Endothelial cell of umbilical vein (primary cell): ENCODE measurements around the gene PTGFR. TPM values are rescaled to one million over a fixed set of nuclear protein-coding genes. Genes with fewer than 3 reads are reported as not detected.

Experiments used
- BruUV-seq: library from RNA; stranded (reverse); fragments of 400-500 nt; replicated peaks from 2 replicates; lab custom pipeline; 2021; lab: Mats Ljungman, UMichigan
- CTCF ChIA-PET: fragments of 300-600, 350-600 bp; sonication (Branson Sonifier 250); formaldehyde crosslinking; loops from one replicate; lab custom pipeline; 2021; ENCODE audit warnings: antibody characterized with exemption, inconsistent platforms; lab: Charles Lee
- POLR2A ChIA-PET: fragments of 300-600, 350-600 bp; sonication (Branson Sonifier 250); formaldehyde crosslinking; loops from one replicate; lab custom pipeline; 2021; ENCODE audit warnings: antibody characterized with exemption, inconsistent platforms; lab: Charles Lee
- DNase-seq: peaks from one replicate; pipeline ENCODE4 v3.0.0-alpha.2; 2011; ENCODE audit warnings: low read depth, low spot score
- FAIRE-seq: peaks from 2 replicates; lab custom pipeline; 2011; peaks lifted over from hg19 to GRCh38; lab: Jason Lieb, UNC
- H2AFZ ChIP-seq: 2 replicates; pipeline ENCODE4 v1.6.0; 2012; ENCODE audit warnings: low read depth, low read length, control low read depth, inconsistent platforms
- H3K27ac ChIP-seq: 2 replicates; pipeline ENCODE4 v1.5.1; 2011; ENCODE audit warnings: low read depth, mild to moderate bottlenecking, control low read depth, low read length, moderate library complexity; ENCODE audit not compliant: insufficient read depth
- H3K27me3 ChIP-seq, 2 experiments: 2 replicates each; pipeline versions ENCODE4 v1.6.0 to v1.6.1; 2011; ENCODE audit warnings: low read length in 2 of 2, mixed read lengths in 1 of 2; ENCODE audit not compliant: control insufficient read depth in 2 of 2, insufficient read depth in 2 of 2
- H3K36me3 ChIP-seq, 2 experiments: 2 replicates in 1 of 2; 3 replicates in 1 of 2; pipeline ENCODE4 v1.5.1; 2011; ENCODE audit warnings: low read length in 2 of 2, mild to moderate bottlenecking in 1 of 2, moderate library complexity in 1 of 2; ENCODE audit not compliant: control insufficient read depth in 2 of 2, insufficient read depth in 2 of 2; ENCODE audit errors: extremely low read depth in 1 of 2
- H3K4me1 ChIP-seq: 3 replicates; pipeline ENCODE4 v1.5.1; 2011; ENCODE audit warnings: mild to moderate bottlenecking, low read length; ENCODE audit not compliant: control insufficient read depth, insufficient read depth; ENCODE audit errors: extremely low read depth
- H3K4me2 ChIP-seq: 2 replicates; pipeline ENCODE4 v1.6.1; 2011; ENCODE audit warnings: low read length, control low read depth, mixed read lengths; ENCODE audit not compliant: insufficient read depth
- H3K4me3 ChIP-seq, 3 experiments: fragments of 200-600 bp in 1 of 3; sonication (generic), shearing (Covaris generic) in 1 of 3; replicated peaks in 1 of 3; 2 replicates each; pipeline ENCODE4 v1.5.1; 2011 to 2016; ENCODE audit warnings: control low read depth in 3 of 3, low read length in 3 of 3, mild to moderate bottlenecking in 2 of 3, inconsistent platforms in 1 of 3, low read depth in 1 of 3, moderate library complexity in 1 of 3; ENCODE audit not compliant: insufficient read depth in 1 of 3
- H3K79me2 ChIP-seq: 2 replicates; pipeline ENCODE4 v1.6.0; 2012; ENCODE audit warnings: low read length, inconsistent platforms; ENCODE audit not compliant: control insufficient read depth, insufficient read depth
- H3K9ac ChIP-seq: replicated peaks from 2 replicates; pipeline ENCODE3; 2011; ENCODE audit warnings: low read length, control low read depth; ENCODE audit not compliant: insufficient read depth; ENCODE audit errors: extremely low read depth
- H3K9me1 ChIP-seq: replicated peaks from 3 replicates; pipeline ENCODE4 v1.6.0; 2011; ENCODE audit warnings: mild to moderate bottlenecking, low read length; ENCODE audit not compliant: control insufficient read depth, insufficient read depth; ENCODE audit errors: extremely low read depth
- H3K9me3 ChIP-seq: replicated peaks from 2 replicates; pipeline ENCODE4 v1.5.1; 2012; ENCODE audit warnings: low read length, inconsistent platforms; ENCODE audit not compliant: control insufficient read depth, insufficient read depth
- H4K20me1 ChIP-seq: replicated peaks from 2 replicates; pipeline ENCODE3; 2011; ENCODE audit warnings: mild to moderate bottlenecking, low read length; ENCODE audit not compliant: control insufficient read depth, insufficient read depth; ENCODE audit errors: extremely low read depth
- EZH2 ChIP-seq: IDR thresholded peaks from 2 replicates; pipeline ENCODE4 v1.6.1; 2012; ENCODE audit warnings: borderline replicate concordance, low read depth, mild to moderate bottlenecking, moderate library complexity, low read length, inconsistent platforms; ENCODE audit not compliant: severe bottlenecking
- FOS ChIP-seq: IDR thresholded peaks from 2 replicates; pipeline ENCODE4 v1.6.1; 2011; ENCODE audit warnings: mild to moderate bottlenecking, low read length, moderate library complexity, borderline replicate concordance; ENCODE audit not compliant: insufficient read depth
- GATA2 ChIP-seq: IDR thresholded peaks from 2 replicates; pipeline ENCODE4 v1.7.0; 2011; ENCODE audit warnings: low read depth, mild to moderate bottlenecking, moderate library complexity, mixed read lengths, low read length; ENCODE audit not compliant: insufficient read length, insufficient read depth
- JUN ChIP-seq: IDR thresholded peaks from 2 replicates; pipeline ENCODE4 v1.6.1; 2011; ENCODE audit warnings: borderline replicate concordance, low read depth; ENCODE audit not compliant: insufficient read length, insufficient read depth
- MYC ChIP-seq: IDR thresholded peaks from one replicate; pipeline ENCODE4 v1.6.1; 2011; ENCODE audit warnings: mild to moderate bottlenecking, low read depth, low read length
- POLR2A ChIP-seq: IDR thresholded peaks from 2 replicates; pipeline ENCODE4 v1.6.1; 2012; ENCODE audit warnings: low read depth, mild to moderate bottlenecking, control low read depth, low read length
- POLR2AphosphoS5 ChIP-seq: IDR thresholded peaks from 2 replicates; pipeline ENCODE4 v1.6.1; 2012; ENCODE audit warnings: low read depth, mild to moderate bottlenecking, control low read depth, low read length, moderate library complexity; ENCODE audit not compliant: insufficient read depth
- dilution Hi-C: fragments of 300-500 bp; cut with MboI; formaldehyde crosslinking; loops from one replicate; pipeline ENCODE4 v1.15.0; 2019; ENCODE audit warnings: low sequenced_read_pairs; ENCODE audit not compliant: extremely low pct_ligation_motif_present
- intact Hi-C: fragments of 100-400 bp; cut with micrococcal nuclease; formaldehyde crosslinking; loops from one replicate; pipeline ENCODE4 v1.10.0; 2022
- polyA plus RNA-seq, 4 experiments: library from polyadenylated mRNA; depleted of rRNA in 3 of 4; stranded (reverse) in 3 of 4; unstranded in 1 of 4; fragments of >200 nt; gene quantifications; 2 replicates each; pipeline versions ENCODE4 v1.2.1 to v1.2.3, GENCODE V29; 2011 to 2012; ENCODE audit warnings: missing spikeins in 1 of 4
- total RNA-seq: library from RNA; stranded (reverse); gene quantifications from 2 replicates; pipeline ENCODE4 v1.2.3, GENCODE V29; 2021
- TF ChIP-seq, protein P1 (sequence below): IDR thresholded peaks from 2 replicates; pipeline ENCODE4 v1.6.1; 2011; ENCODE audit not compliant: insufficient read depth, insufficient read length
- TF ChIP-seq, protein P2 (sequence below), 2 donors: IDR thresholded peaks; 1 replicate in 1 of 2; 2 replicates in 1 of 2; pipeline ENCODE4 v1.5.1; 2011; ENCODE audit warnings: low read length in 2 of 2, mild to moderate bottlenecking in 2 of 2, moderate library complexity in 2 of 2, control low read depth in 1 of 2, inconsistent platforms in 1 of 2, low read depth in 1 of 2; ENCODE audit not compliant: insufficient read depth in 1 of 2; ENCODE audit errors: extremely low read depth in 1 of 2

PTGFR gene
- total and polyA plus RNA-seq, 2 donors (not counting 3 experiments of a cell fraction or from before 2014, with no cell fraction given), result 0.11 to 0.24 TPM

DNA sequence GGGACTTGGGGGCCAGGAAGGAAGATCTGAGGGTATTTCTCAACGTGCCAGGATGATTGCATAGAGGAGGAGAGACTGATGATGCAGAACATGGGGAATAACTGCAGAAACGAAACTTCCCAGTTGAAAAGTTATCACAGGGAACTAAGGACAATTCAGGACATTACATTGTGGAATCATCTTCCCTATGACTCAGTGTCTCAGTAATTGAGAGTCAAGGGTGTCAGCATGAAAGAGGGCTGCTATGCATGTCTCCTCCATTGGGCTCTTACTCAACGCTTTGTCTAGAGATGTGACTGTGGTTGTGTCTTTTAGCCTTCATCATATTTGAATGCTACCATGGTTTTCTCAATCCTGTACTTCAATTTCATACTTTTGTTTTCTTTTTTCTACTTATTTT lies 48.9 kb upstream of the PTGFR start:
- no peaks in the 10 kb centered on the region for H3K9me3 ChIP-seq
- no peak overlapping the region for H3K27ac ChIP-seq
- ChIA-PET CTCF (no interaction called here), POLR2A (no interaction called here)
- no peaks in the 10 kb centered on the region for H3K36me3 ChIP-seq
- no TSS peak for BruUV-seq
- dilution Hi-C loops, result no loop called here
- peaks cover 3% of the 10 kb centered on the region for H3K4me1 ChIP-seq
- H3K79me2 ChIP-seq, result no peaks in the 10 kb centered on the region
- peaks cover 0 to 3% of the 10 kb centered on the region in 2 experiments for H3K27me3 ChIP-seq
- intact Hi-C loops, result no loop called here
- H3K9me1 ChIP-seq, result no peaks in the 10 kb centered on the region
- H3K4me2 ChIP-seq, result no peak overlapping the region
- no peak overlapping the region for H3K9ac ChIP-seq
- no peak overlapping the region for H3K4me3 ChIP-seq
- TF ChIP-seq, protein P1, sequence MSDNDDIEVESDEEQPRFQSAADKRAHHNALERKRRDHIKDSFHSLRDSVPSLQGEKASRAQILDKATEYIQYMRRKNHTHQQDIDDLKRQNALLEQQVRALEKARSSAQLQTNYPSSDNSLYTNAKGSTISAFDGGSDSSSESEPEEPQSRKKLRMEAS, result no peak
- TF ChIP-seq POLR2AphosphoS5 (no peak), POLR2A (no peak), MYC (no peak), EZH2 (no peak), GATA2 (no peak), FOS (no peak), JUN (no peak)
- TF ChIP-seq, protein P2, sequence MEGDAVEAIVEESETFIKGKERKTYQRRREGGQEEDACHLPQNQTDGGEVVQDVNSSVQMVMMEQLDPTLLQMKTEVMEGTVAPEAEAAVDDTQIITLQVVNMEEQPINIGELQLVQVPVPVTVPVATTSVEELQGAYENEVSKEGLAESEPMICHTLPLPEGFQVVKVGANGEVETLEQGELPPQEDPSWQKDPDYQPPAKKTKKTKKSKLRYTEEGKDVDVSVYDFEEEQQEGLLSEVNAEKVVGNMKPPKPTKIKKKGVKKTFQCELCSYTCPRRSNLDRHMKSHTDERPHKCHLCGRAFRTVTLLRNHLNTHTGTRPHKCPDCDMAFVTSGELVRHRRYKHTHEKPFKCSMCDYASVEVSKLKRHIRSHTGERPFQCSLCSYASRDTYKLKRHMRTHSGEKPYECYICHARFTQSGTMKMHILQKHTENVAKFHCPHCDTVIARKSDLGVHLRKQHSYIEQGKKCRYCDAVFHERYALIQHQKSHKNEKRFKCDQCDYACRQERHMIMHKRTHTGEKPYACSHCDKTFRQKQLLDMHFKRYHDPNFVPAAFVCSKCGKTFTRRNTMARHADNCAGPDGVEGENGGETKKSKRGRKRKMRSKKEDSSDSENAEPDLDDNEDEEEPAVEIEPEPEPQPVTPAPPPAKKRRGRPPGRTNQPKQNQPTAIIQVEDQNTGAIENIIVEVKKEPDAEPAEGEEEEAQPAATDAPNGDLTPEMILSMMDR (IDR thresholded peaks at IDR 0.05; ENCODE audit: extremely low read depth in 1 of 2, insufficient read depth in 1 of 2, low read depth in 1 of 2, low read length in 2 of 2), result no peak
- FAIRE-seq (no peak), DNase-seq (no peak)
- no peaks in the 10 kb centered on the region for H4K20me1 ChIP-seq
- no peak overlapping the region for H2AFZ ChIP-seq
